Kidney epithelial cell (primary cell): ENCODE results near the gene MAPKAP1. TPM values are rescaled to one million over a fixed set of nuclear protein-coding genes. Genes with fewer than 3 reads are reported as not detected.

Experiments used
- DNase-seq: peaks from one replicate; pipeline ENCODE4 v3.0.0-alpha.2; 2010; ENCODE audit warnings: low read depth
- H3K27me3 ChIP-seq: 2 replicates; pipeline ENCODE4 v1.6.0; 2011; ENCODE audit warnings: low read length; ENCODE audit not compliant: control insufficient read depth, insufficient read depth
- H3K36me3 ChIP-seq: 2 replicates; pipeline ENCODE4 v1.5.1; 2011; ENCODE audit warnings: low read length; ENCODE audit not compliant: control insufficient read depth, insufficient read depth
- H3K4me3 ChIP-seq: 2 replicates; pipeline ENCODE4 v1.5.1; 2011; ENCODE audit warnings: low read depth, mild to moderate bottlenecking, control low read depth, low read length
- total RNA-seq: library from RNA; depleted of rRNA; stranded (reverse); fragments of >200 nt; gene quantifications from 2 replicates; pipeline ENCODE4 v1.2.3, GENCODE V29; 2015
- TF ChIP-seq, protein P1 (sequence below): IDR thresholded peaks from 2 replicates; pipeline ENCODE4 v1.5.1; 2011; ENCODE audit warnings: mild to moderate bottlenecking, moderate library complexity, low read length, control low read depth, inconsistent platforms; ENCODE audit not compliant: insufficient read depth, poor library complexity, severe bottlenecking

MAPKAP1 gene
- total RNA-seq, 1 donor from 2014 or later = 101 TPM

- DNase-seq = no peak
- no peak overlapping the region for H3K4me3 ChIP-seq
- H3K27me3 ChIP-seq = no peaks in the 10 kb centered on the region
- H3K36me3 ChIP-seq = no peaks in the 10 kb centered on the region
- TF ChIP-seq, protein P1, sequence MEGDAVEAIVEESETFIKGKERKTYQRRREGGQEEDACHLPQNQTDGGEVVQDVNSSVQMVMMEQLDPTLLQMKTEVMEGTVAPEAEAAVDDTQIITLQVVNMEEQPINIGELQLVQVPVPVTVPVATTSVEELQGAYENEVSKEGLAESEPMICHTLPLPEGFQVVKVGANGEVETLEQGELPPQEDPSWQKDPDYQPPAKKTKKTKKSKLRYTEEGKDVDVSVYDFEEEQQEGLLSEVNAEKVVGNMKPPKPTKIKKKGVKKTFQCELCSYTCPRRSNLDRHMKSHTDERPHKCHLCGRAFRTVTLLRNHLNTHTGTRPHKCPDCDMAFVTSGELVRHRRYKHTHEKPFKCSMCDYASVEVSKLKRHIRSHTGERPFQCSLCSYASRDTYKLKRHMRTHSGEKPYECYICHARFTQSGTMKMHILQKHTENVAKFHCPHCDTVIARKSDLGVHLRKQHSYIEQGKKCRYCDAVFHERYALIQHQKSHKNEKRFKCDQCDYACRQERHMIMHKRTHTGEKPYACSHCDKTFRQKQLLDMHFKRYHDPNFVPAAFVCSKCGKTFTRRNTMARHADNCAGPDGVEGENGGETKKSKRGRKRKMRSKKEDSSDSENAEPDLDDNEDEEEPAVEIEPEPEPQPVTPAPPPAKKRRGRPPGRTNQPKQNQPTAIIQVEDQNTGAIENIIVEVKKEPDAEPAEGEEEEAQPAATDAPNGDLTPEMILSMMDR = no peak
Measured at GRCh38 chr9:125655066-125655633, 51.9 kb downstream of the MAPKAP1 start.

DNA sequence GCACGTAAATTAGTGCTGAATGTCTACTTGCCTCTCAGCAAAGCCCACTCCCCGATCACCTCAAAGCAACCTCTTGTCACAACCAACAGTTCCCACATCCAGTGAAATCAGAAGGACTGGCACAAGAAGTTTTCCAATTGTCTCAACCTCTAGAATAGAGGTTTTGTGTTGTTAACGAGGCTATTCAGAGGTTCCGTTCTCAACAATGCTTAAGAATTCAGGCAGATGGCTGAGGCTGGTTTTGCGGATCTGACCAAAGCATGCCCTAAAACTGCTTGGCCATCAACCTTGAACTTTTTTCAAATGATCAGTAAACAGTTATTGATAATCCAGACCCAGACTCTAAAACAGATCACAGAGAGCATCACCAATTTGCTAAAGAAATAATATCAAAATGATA, 52.9 kb downstream of the MAPKAP1 start:
- Histone ChIP-seq H3K27me3 (no peaks in the 10 kb centered on the region), H3K4me3 (no peak overlapping the region), H3K36me3 (no peaks in the 10 kb centered on the region)
- no peak for DNase-seq
- TF ChIP-seq, protein P1 = no peak

DNA sequence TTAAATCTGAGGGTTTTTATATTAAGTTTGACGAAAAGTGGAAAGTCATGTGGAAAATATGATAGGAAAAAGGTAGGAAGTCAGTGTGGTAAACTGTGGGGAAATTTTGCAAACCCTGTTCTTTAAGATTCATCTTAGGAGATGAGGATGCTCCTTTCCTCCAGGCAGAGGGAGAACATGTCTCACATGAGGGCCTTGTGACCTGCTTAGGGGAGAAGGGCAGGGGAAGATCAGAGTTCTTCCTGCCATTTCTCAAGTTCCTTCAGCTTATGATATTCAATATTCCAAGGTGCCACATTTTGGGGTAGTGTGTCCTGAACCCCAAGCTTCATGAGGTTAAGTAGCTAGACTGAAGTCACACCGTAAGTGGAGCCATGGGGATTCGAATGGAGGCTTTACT, 53.7 kb downstream of the MAPKAP1 start:
- no peaks in the 10 kb centered on the region for H3K36me3 ChIP-seq
- H3K4me3 ChIP-seq = no peak overlapping the region
- TF ChIP-seq, protein P1 = no peak
- no peaks in the 10 kb centered on the region for H3K27me3 ChIP-seq
- no peak for DNase-seq

GRCh38 chr9:125652759-125653158, 54.2 kb downstream of the MAPKAP1 start:
- H3K4me3 ChIP-seq = no peak overlapping the region
- TF ChIP-seq, protein P1 = no peak
- H3K36me3 ChIP-seq = no peaks in the 10 kb centered on the region
- no peak for DNase-seq
- no peaks in the 10 kb centered on the region for H3K27me3 ChIP-seq

GRCh38 chr9:125652233-125652594, 54.8 kb downstream of the MAPKAP1 start:
- H3K27me3 ChIP-seq = no peaks in the 10 kb centered on the region
- no peaks in the 10 kb centered on the region for H3K36me3 ChIP-seq
- TF ChIP-seq, protein P1 = no peak
- no peak for DNase-seq
- no peak overlapping the region for H3K4me3 ChIP-seq

- TF ChIP-seq, protein P1 = no peak
- Histone ChIP-seq H3K4me3 (no peak overlapping the region), H3K36me3 (no peaks in the 10 kb centered on the region), H3K27me3 (no peaks in the 10 kb centered on the region)
- DNase-seq = no peak
Measured at GRCh38 chr9:125651576-125652232, 55.3 kb downstream of the MAPKAP1 start.
